Measurements from ENCODE around the gene SLC39A13. TPM values are rescaled to one million over a fixed set of nuclear protein-coding genes. Genes with fewer than 3 reads are reported as not detected.

Gene SLC39A13
- total and polyA plus RNA-seq, 12 donors, result 8.2 to 92.9 (median 58.6) TPM

DNA sequence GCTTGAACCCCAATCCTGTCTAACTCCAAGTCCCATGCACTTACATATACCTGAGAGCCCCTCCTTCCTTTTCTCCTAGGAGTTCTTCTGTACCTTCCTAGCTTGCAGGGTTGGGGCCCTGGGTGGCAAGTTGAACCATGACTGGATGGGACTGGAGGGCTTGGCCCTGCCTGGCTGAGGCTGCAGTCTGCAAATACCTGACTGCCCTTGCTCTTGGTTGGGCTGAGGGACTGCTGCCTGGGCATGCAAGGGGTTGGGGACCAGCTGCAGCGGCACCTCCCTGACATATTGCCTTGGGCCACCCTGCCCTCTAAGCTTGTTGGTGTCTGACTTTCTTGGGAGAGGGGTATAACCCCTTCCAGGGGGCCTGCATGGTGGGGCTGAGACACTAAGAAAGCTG, 9.8 kb upstream of the SLC39A13 start:
- DNase-seq, result no peak
- Histone ChIP-seq H3K4me1 (replicated peaks in 1 of 2) (peaks cover 16% of the 10 kb centered on the region in 2 donors), H3K4me3 (no peak overlapping the region), H3K27me3 (no peaks in the 10 kb centered on the region), H3K27ac (no peak overlapping the region), H3K9me3 (replicated peaks in 1 of 3) (no peaks in the 10 kb centered on the region), H3K36me3 (replicated peaks in 1 of 2) (no peaks in the 10 kb centered on the region)
- WGBS, 4 donors, result 89 to 100% (median 100%) methylated on average over 1 of the region's 1 CpG
- TF ChIP-seq, protein P1, sequence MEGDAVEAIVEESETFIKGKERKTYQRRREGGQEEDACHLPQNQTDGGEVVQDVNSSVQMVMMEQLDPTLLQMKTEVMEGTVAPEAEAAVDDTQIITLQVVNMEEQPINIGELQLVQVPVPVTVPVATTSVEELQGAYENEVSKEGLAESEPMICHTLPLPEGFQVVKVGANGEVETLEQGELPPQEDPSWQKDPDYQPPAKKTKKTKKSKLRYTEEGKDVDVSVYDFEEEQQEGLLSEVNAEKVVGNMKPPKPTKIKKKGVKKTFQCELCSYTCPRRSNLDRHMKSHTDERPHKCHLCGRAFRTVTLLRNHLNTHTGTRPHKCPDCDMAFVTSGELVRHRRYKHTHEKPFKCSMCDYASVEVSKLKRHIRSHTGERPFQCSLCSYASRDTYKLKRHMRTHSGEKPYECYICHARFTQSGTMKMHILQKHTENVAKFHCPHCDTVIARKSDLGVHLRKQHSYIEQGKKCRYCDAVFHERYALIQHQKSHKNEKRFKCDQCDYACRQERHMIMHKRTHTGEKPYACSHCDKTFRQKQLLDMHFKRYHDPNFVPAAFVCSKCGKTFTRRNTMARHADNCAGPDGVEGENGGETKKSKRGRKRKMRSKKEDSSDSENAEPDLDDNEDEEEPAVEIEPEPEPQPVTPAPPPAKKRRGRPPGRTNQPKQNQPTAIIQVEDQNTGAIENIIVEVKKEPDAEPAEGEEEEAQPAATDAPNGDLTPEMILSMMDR (IDR thresholded peaks at IDR 0.05), result no peak
- intact Hi-C loops (cut with DNase I), result no loop called here

DNA sequence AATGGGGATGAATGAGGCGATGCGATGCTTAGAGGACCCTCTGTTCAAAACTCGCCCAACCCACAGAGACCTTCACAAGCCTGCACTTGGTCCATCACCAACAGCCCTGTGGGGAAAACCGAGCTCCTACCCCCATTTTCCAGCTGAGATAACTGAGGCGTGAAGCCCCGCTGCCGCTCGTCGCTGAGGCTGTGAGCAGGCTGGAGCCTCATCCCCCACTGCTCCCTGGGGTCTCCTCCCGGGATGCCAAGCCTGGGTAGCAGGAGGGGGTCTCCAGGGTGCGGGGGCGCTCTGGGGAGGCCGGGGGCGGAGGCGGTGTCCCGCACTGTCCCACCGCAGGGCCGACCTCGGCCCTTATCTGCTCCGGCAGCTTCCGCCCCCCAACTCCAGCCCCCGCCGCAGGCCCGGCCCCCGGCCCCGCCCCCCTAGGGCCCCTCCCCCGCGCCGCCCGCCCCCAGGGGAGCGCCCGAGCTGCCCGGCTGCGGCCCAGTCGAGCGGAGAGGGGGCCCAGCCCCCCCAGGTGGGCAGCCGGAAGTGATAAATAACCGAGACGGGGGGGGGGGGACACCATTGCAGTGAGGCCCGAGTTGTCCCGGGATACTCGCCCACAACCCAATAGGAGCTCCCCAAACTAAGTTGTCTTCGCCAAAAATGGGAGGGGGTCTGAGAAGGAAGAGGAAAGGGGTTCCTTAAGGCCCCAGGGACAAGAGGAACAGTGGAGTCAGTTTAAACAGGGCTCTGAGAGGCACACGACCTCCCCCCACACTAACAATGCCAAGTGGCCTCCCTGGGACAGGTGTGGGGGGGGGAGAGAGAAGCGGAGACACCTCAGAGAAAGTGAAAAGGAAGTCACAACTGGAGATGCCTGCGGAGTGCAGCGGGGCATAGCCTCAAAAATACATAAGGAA, 8.3 kb upstream of the SLC39A13 start:
- no peaks in the 10 kb centered on the region for H3K36me3 ChIP-seq (replicated peaks in 1 of 2)
- intact Hi-C loops (cut with DNase I), result no loop called here
- DNase-seq, result no peak
- TF ChIP-seq, protein P1 (IDR thresholded peaks at IDR 0.05), result no peak
- TF ChIP-seq POLR2A (IDR thresholded peaks at IDR 0.05), result no peak
- H3K27me3 ChIP-seq, result no peaks in the 10 kb centered on the region
- peaks cover 16% of the 10 kb centered on the region in 2 donors for H3K4me1 ChIP-seq (replicated peaks in 1 of 2)
- H3K9me3 ChIP-seq (replicated peaks in 1 of 3), result no peaks in the 10 kb centered on the region
- peak overlapping the region in 4 of 5 donors; percentile 41 to 86 (median 65) for H3K27ac ChIP-seq
- peak overlapping the region in 1 of 4 donors; percentile 74 for H3K4me3 ChIP-seq
- WGBS, 4 donors, result 5 to 16% (median 10%) methylated on average over 15 to 46 of the region's 47 CpGs

DNA sequence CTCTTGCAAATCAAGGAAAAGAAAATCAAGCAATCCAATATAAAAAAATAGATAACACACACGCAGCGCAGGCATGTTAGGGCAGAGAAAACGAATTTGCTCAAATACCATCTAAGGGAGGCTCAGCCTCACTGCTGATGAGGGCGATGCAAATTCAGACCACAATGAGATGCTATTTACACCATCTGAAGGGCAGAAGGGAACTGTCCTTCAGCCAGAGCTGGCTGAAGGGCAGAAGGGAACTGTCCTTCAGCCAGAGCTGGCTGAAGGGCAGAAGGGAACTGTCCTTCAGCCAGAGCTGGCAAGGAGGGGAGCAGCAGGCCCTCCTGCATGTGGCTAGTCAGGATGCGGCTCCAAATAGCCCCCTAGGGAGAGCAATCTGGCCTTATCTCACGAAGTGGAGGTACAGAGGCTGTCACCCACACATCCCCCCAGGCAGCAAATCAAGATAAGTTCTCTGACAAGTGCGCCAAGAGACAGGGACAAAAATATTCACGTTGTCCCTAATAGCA, 7.6 kb upstream of the SLC39A13 start:
- Histone ChIP-seq H3K4me1 (replicated peaks in 1 of 2) (peaks cover 16% of the 10 kb centered on the region in 2 donors), H3K36me3 (replicated peaks in 1 of 2) (no peaks in the 10 kb centered on the region), H3K27ac (peak overlapping the region in 4 of 5 donors; percentile 41 to 86 (median 65)), H3K9me3 (replicated peaks in 1 of 3) (no peaks in the 10 kb centered on the region), H3K27me3 (no peaks in the 10 kb centered on the region), H3K4me3 (peak overlapping the region in 1 of 4 donors; percentile 74)
- intact Hi-C loops (cut with DNase I), result no loop called here
- TF ChIP-seq, protein P1 (IDR thresholded peaks at IDR 0.05), result no peak
- no peak for TF ChIP-seq POLR2A (IDR thresholded peaks at IDR 0.05)
- 3 to 21% (median 9%) methylated on average over 7 to 8 of the region's 8 CpGs for WGBS, 4 donors
- no peak for DNase-seq

DNA sequence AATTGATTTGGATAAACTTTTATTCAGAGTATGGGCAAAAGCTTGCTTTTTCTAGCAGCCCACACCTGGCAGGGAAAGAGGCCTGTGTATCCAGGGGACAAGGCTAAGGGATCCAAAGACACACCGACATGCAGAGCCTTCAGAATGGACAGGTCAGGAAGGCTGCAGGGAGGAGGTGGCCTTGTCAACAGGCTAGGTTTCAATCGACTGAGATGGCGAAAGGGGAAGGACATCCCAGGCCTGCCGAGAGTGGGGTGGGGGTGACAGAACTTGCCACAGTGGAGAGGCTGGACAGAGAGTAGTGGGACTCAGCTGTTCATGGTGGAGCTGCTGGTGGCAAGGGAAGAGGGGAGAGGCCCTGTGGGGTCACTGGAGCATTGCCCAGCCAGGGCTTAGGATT, 5.3 kb upstream of the SLC39A13 start:
- no peak for DNase-seq
- Histone ChIP-seq H3K4me3 (no peak overlapping the region), H3K9me3 (replicated peaks in 1 of 3) (no peaks in the 10 kb centered on the region), H3K27ac (no peak overlapping the region), H3K27me3 (no peaks in the 10 kb centered on the region), H3K4me1 (replicated peaks in 1 of 2) (peaks cover 24 to 27% of the 10 kb centered on the region in 2 donors), H3K36me3 (replicated peaks in 1 of 2) (no peaks in the 10 kb centered on the region)
- WGBS, 4 donors, result 42 to 77% (median 53%) methylated on average over 4 of the region's 4 CpGs
- intact Hi-C loops (cut with DNase I), result no loop called here
- TF ChIP-seq POLR2A (IDR thresholded peaks at IDR 0.05), result no peak
- TF ChIP-seq, protein P1 (IDR thresholded peaks at IDR 0.05), result no peak
